NCI-H526 (cell line): ENCODE measurements around the gene SH3RF1.
A peak's percentile ranks its signal among the peaks of the same experiment; 100 is the strongest.
"Not testable (repeated sequence)": the region's sequence is repeated elsewhere in the genome, so short reads cannot be mapped to it uniquely, and the experiment has no call there.

ENCODE experiments used
- DNase-seq, 2 experiments: peaks; one replicate each; lab custom pipeline; 2025; lab: John Stamatoyannopoulos, UW

Gene SH3RF1

DNA sequence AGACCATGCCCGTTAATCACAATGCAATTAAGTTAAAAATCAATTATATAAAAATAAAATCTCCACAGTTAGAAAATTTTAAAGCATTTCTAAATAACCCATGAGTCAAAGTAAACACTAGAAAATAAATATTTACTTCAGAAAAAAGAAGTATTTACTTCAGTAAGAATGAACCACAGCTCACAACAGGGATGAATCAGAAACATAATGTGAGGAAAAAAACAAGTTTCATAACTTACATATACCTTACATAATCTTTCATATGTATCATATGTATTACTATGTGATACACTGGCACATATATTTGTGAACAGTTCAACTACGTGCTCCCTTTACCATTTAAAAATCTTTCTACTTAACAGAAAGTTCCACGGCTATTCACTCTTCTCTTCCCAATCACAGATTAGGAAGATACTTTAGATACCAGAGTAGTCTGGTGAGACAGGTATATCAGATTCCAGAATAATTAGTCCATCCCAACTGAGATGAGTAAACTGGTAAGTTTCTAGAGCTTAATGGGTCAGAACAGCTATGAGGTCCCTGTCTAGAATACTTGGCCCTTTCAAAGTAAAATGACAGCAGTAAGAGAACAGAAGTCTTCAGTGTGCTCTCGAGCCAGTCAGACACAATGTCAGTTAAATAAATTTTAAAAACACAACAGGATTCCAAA, 70.3 kb downstream of the SH3RF1 start:
- DNase-seq = no peak

- DNase-seq = no peak
Measured at GRCh38 chr4:169199184-169199583, 71.6 kb downstream of the SH3RF1 start.

DNA sequence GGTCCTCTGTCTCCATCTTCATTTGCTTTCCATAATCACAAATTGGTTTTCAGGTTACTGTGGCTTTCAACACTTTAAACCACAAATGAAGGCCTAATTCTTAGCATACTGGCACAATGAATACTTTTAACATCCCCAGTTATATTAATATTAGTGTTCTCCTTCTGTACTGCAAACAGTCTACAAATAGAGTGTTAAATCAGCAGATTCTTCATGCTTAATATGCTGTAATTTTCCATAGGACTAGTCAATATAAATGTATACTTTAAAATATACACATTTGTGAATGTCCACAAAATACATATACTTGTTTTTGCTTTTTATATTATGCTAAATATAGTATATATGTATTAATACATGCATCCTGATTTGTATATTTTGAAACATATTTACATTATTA, 72.6 kb downstream of the SH3RF1 start:
- no peak for DNase-seq

DNA sequence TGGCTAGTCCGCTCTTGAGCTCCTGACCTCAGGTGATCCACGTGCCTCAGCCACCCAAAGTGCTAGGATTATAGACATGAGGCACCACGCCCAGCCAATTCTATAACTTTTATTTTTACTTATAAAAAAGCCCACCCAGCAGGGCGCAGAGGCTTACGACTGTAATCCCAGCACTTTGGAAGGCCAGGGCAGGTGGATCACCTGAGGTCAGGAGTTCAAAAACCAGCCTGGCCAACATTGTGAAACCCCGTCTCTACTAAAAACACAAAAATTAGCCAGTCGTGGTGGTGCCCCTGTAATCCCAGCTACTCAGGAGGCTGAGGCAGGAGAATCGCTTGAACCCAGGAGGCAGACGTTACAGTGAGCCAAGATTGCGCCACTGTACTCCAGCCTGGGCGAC, 73.5 kb downstream of the SH3RF1 start:
- DNase-seq = not testable (repeated sequence)

- no peak for DNase-seq
Measured at GRCh38 chr4:169195032-169195431, 75.7 kb downstream of the SH3RF1 start.

DNA sequence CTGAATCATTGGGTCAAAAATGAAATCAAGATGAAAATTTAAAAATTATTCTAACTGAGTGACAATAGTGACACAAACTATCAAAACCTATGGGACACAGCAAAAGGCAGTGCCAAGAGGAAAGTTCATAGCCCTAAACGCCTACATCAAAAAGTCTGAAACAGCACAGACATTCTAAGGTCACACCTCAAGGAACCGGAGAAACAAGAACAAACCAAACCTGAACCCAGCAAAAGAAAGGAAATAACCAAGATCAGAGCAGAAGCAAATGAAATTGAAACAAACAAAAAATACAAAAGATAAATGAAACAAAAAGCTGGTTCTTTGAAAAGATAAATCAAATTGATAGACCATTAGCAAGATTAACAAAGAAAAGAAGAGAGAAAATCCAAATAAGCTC, 80.8 kb downstream of the SH3RF1 start:
- DNase-seq = not testable (repeated sequence)

DNA sequence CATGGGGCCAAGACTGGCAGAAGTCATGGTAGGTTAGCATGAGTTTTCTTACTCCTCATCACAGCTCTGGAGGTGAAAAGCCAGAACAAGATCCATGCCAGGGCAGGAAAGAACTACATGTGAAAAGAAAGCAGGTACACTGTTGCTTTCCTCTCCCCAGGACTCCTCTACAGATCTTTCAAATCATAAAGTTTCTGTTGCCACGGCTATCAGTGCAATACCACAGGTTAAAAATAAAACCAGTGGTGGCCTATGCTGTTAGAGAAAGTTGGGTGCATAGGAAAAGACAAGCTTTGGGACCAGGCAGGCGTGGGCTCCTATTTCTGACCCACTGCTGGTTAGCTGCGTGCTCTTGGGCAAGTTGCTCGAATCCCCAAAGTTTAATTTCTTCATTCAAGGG, 81.4 kb downstream of the SH3RF1 start:
- DNase-seq = no peak

GRCh38 chr4:169188204-169188603, 82.6 kb downstream of the SH3RF1 start:
- no peak for DNase-seq

DNA sequence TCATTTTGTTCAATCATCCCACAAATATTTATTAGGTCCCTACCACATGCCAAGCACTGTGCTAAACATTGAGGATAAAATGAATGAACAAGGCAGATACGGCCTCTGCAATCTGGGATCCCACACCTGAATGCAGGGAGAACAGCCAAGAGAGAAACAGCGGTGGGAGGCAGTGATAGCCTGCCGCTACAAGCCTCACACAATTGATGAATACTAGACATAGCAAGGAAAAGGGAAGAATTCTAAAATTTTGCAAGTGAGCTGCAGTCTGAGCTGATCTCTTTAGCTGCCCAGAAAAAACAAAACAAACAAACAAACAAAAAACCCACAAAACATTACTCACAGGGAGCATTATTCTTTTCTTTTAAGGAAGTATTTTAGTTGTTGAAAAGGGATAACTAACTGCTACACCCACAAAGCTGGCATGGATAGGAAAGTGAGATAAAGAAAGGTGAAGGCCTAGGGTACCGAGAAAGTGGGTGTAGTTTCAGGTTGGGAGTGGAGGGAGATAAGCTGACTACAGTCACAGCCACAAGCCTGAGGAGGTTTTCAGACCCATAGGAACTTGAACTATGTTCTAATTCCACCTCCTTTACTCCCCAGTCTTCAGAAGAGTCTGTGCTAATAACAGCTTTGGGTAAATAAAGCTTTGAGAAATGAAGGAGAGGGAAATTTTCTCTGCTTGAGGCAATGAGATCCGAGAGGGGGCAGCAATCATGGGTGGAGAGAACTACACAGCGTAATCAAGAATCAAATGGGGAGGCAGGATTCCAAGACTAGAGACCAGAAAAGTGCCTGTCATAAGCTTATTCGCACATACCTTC, 85.4 kb downstream of the SH3RF1 start:
- no peak for DNase-seq

- no peak for DNase-seq
Measured at GRCh38 chr4:169184686-169185085, 86.1 kb downstream of the SH3RF1 start.

GRCh38 chr4:169184236-169184635, 86.5 kb downstream of the SH3RF1 start:
- no peak for DNase-seq

DNA sequence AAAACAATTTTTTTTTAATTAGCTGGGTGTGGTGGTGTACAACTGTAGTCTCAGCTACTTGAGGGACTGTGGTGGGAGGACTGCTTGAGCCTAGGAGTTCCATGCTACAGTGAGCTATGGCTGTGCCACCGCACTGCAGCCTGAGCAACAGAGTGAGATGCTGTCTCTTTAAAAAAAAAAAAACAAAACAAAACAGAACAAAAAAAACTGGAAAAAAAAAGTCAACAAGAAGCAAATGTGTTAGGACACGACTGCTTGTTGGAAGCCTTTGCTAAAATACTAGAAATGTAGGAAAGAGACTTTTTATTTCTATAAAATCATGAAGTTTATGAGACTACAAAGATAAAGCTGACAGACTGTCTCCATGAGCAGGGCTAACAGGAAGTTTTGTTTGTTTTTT, 87.2 kb downstream of the SH3RF1 start:
- no peak for DNase-seq

DNA sequence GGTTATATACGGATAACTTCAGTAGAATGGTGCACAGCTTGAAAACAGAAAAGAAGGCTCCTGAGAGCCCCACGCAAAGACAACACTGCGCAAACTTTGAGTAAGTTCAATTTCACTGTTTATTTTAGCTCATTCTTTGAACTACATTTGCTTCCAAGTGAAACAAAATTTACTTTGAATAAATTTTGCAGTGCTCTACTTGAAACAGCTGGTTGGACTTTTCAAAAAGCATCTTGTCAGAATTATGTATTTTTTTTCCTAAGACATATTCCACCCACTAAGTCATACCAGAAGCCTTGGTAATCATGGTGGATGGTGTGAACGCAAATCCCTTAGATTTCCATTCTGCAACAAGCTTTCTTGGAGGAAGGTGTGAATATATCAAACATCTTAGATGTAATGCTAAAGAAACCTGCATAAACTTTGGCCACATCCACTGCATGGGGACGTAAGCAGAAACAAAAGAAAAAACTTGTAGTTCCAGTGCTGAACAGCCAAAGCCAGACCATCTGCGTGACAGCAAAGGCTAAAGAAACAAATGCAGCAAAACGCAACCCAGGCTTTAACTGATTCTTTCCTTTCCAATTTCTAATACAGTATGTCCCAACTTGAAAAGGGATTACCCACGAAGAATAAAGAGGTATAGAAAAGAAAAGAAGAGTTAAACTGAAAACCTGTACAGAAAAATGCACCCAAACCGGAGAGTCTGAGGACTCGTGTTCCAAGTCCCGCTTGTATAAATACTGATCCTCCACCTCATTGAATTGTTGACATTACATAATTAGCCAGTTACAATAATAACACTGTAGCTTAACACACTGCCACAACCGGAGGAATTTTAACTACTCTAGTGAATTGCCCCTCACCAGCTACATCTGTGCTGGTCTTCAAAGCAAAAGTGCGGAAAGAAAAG, 90.9 kb downstream of the SH3RF1 start:
- peak in 1 of 2 experiments; percentile 8 for DNase-seq

- DNase-seq = not testable (repeated sequence)
Measured at GRCh38 chr4:169178092-169178491, 92.7 kb downstream of the SH3RF1 start.

GRCh38 chr4:169175476-169175875, 95.3 kb downstream of the SH3RF1 start:
- no peak for DNase-seq

DNA sequence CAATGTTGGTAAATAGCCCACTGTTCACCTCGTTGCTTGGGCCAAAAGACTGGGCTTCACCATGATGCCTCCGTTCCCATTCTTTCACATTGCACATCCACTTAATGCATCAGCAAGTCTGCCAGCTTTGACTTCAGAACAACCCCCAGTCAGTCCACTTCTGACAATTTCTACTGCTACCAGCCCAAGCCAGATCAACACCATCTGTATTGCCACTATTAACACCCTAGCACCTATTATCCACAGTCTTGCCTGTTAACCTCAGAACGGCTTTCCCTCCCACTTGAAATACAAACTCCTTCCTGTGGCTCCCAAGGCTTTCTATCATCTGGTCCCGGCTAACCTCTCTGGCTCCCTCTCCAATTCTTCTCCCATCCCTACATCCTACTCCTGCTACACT, 95.7 kb downstream of the SH3RF1 start:
- no peak for DNase-seq

GRCh38 chr4:169174247-169174646, 96.5 kb downstream of the SH3RF1 start:
- DNase-seq = no peak

DNA sequence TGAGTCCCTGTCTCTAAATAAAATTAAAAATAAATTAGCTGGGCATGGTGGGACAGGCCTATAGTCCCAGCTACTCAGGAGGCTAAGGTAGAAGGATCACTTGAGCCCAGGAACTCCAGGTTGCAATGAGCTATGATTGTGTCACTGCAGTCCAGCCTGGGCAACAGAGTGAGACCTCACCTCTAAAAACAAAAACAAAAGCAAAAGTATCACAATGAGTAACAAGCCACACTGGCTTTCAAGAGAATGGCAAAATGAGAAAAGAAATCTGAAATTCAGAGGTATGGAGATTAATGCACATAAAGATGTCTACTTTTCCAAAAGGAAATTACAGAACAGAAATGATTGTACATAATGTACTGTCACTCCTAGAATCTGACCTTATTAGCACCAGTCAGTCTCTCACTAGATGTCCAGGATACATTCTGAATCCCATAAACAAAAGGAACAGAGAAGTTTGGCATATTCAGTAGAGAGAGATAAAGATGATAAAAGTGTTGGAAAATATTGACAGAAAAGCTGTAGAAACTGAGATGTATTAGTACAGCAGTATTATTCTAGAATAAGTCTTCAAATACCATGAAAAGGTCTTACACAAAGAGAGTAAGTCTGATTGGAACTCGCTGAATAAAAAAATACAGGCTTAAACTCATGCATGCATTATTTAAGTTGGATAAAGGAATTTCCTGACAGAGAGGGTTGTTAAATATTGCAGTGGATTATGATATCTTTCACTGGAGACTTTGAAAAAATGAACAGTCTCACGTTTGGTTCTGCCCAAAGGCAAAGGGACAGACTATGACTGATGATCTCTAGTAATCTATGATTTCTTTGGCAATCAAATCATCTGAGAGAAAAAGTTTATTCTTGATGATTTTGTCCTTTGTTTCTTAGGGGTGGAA, 102.5 kb downstream of the SH3RF1 start:
- DNase-seq = no peak

- no peak for DNase-seq
Measured at GRCh38 chr4:169164669-169165415, 105.9 kb downstream of the SH3RF1 start.

DNA sequence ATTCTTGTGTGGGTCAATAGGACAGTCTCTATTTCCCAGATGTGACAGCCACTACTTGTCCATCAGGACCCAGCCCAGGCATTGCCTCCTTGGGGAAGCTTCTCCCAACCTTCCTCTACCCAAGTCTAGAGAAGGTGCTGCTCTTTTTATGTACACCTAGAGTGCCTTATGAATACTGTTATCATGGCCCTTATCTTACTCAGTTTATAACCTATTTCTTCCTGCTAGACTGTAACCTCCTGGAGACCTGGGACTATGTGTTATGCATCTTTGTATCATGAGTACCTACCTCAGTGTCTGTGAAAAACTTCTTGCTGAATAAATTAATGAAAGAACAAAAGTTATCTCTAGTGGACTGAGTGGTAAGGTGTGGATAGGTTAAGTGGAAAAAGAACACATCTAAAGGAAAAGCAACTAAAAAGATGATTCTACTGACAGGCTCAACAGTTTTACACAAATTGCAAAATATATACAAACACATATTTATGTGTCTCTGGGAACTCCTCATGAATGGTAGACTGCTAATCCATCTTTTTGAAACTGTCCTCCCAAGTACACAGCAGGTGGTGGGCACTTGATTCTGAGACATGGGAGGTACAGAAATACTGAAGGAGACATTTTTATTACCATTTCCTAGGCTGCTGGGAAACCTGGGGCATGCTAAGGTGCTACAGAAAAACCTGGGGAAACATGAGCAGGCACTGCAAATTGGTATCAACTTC, 106.6 kb downstream of the SH3RF1 start:
- DNase-seq = no peak
